ENCODE data around the gene CNTNAP2. TPM values are rescaled to one million over a fixed set of nuclear protein-coding genes. Genes with fewer than 3 reads are reported as not detected.

CNTNAP2 gene
- total RNA-seq, 1 experiment from 2014 or later, result 64.5 TPM

GRCh38 chr7:147078312-147078711 lies 961.7 kb downstream of the CNTNAP2 start:
- Histone ChIP-seq H2AFZ (ENCODE audit: low read length) (no peak overlapping the region), H3K4me2 (ENCODE audit: insufficient read depth, insufficient read length, low read length) (no peak overlapping the region), H3K79me1 (ENCODE audit: insufficient read depth, low read depth, low read length, poor library complexity, severe bottlenecking) (no peaks in the 10 kb centered on the region), H4K8ac (replicated peaks; ENCODE audit: insufficient read length, low read depth, low read length) (no peak overlapping the region), H2AK5ac (ENCODE audit: insufficient read length, low read length) (no peak overlapping the region), H2BK20ac (ENCODE audit: low read depth, low read length, poor library complexity, severe bottlenecking) (no peak overlapping the region), H3K18ac (ENCODE audit: insufficient read length, low read depth, low read length) (no peak overlapping the region), H3K9me3 (ENCODE audit: control insufficient read depth, low read depth, low read length) (no peaks in the 10 kb centered on the region), H4K20me1 (ENCODE audit: control insufficient read depth, insufficient read depth, insufficient read length) (no peaks in the 10 kb centered on the region), H3K56ac (ENCODE audit: insufficient read length, low read depth, low read length) (no peak overlapping the region), H3K79me2 (ENCODE audit: insufficient read depth, low read length) (no peaks in the 10 kb centered on the region), H3K27ac (ENCODE audit: insufficient read length, low read depth, low read length) (no peak overlapping the region), H3K9ac (ENCODE audit: extremely low read depth, insufficient read length, low read length) (no peak overlapping the region), H2BK15ac (ENCODE audit: low read depth, low read length) (no peak overlapping the region), H2BK120ac (ENCODE audit: low read depth, low read length, poor library complexity, severe bottlenecking) (no peak overlapping the region), H3K4me1 (ENCODE audit: insufficient read depth, low read length) (no peaks in the 10 kb centered on the region), H4K91ac (ENCODE audit: insufficient read length, low read depth, low read length) (no peak overlapping the region), H3T11ph (ENCODE audit: low read length) (no peak overlapping the region), H2BK12ac (ENCODE audit: insufficient read length, low read depth, low read length) (no peak overlapping the region), H3K23ac (ENCODE audit: insufficient read length, low read depth, low read length) (no peak overlapping the region), H3K4ac (ENCODE audit: low read depth, low read length) (no peak overlapping the region), H3K23me2 (ENCODE audit: insufficient read length, low read depth, low read length, poor library complexity, severe bottlenecking) (no peaks in the 10 kb centered on the region), H4K5ac (ENCODE audit: insufficient read length, low read depth, low read length) (no peak overlapping the region), H3K14ac (ENCODE audit: insufficient read depth, low read length) (no peak overlapping the region), H3K27me3 (ENCODE audit: insufficient read depth, low read length) (no peaks in the 10 kb centered on the region), H2BK5ac (ENCODE audit: insufficient read length, low read length) (no peak overlapping the region)
- no peak overlapping the region for H3K27ac Mint-ChIP-seq
- H3K9me3 Mint-ChIP-seq, result peaks cover 0 to 4% of the 10 kb centered on the region in 2 experiments; a peak in 1 of 5 replicates
- DNase-seq, result no peak
- H3K36me3 Mint-ChIP-seq (ENCODE audit: insufficient read depth in 1 of 3, low read depth in 3 of 3), result no peaks in the 10 kb centered on the region
- no peak for TF ChIP-seq CTCF (conservative IDR thresholded peaks at IDR 0.05)
- no peaks in the 10 kb centered on the region for H3K4me1 Mint-ChIP-seq
- H3K4me3 Mint-ChIP-seq, result no peak overlapping the region
- no CpG with 5 or more reads among the region's 3 CpGs for WGBS (ENCODE audit: extremely low coverage, insufficient read length, low lambda C conversion rate)
- no peaks in the 10 kb centered on the region for H3K27me3 Mint-ChIP-seq (ENCODE audit: low read depth)
